ENCODE measurements around the gene TAF9B.
A peak's percentile ranks its signal among the peaks of the same experiment; 100 is the strongest.
"Not testable (repeated sequence)": the region's sequence is repeated elsewhere in the genome, so short reads cannot be mapped to it uniquely, and the experiment has no call there.

Gene TAF9B

GRCh38 chrX:78147002-78147540 is 7.6 kb upstream of the TAF9B start:
- not testable (repeated sequence) for H3K4me3 Mint-ChIP-seq; H3K27ac Mint-ChIP-seq; H3K4me1 Mint-ChIP-seq; DNase-seq; H3K27me3 Mint-ChIP-seq (ENCODE audit: low read depth, poor library complexity); H3K36me3 Mint-ChIP-seq (ENCODE audit: low read depth)
- peaks cover 86% of the 10 kb centered on the region for H3K9me3 Mint-ChIP-seq

GRCh38 chrX:78140206-78140605 is 756 bp upstream of the TAF9B start:
- Mint-ChIP-seq H3K27me3 (ENCODE audit: low read depth, poor library complexity) (no peaks in the 10 kb centered on the region), H3K27ac (no peak overlapping the region), H3K4me3 (peak overlapping the region; percentile 86), H3K4me1 (no peaks in the 10 kb centered on the region), H3K9me3 (peaks cover 41% of the 10 kb centered on the region), H3K36me3 (ENCODE audit: low read depth) (peaks cover 5% of the 10 kb centered on the region)
- TF ChIP-seq CTCF (IDR thresholded peaks at IDR 0.05) = no peak
- no peak for DNase-seq

GRCh38 chrX:78133238-78133960 is 6.1 kb downstream of the TAF9B start:
- H3K27ac Mint-ChIP-seq = no peak overlapping the region
- TF ChIP-seq CTCF (IDR thresholded peaks at IDR 0.05) = no peak
- H3K4me3 Mint-ChIP-seq = no peak overlapping the region
- H3K4me1 Mint-ChIP-seq = no peaks in the 10 kb centered on the region
- DNase-seq = no peak
- H3K27me3 Mint-ChIP-seq (ENCODE audit: low read depth, poor library complexity) = no peaks in the 10 kb centered on the region
- peaks cover 3% of the 10 kb centered on the region for H3K9me3 Mint-ChIP-seq
- peaks cover 26% of the 10 kb centered on the region for H3K36me3 Mint-ChIP-seq (ENCODE audit: low read depth)

- H3K27ac Mint-ChIP-seq = peak overlapping the region; percentile 5
- H3K36me3 Mint-ChIP-seq (ENCODE audit: low read depth) = peaks cover 35% of the 10 kb centered on the region
- TF ChIP-seq CTCF (IDR thresholded peaks at IDR 0.05) = no peak
- no peaks in the 10 kb centered on the region for H3K4me1 Mint-ChIP-seq
- no peaks in the 10 kb centered on the region for H3K9me3 Mint-ChIP-seq
- DNase-seq = no peak
- H3K4me3 Mint-ChIP-seq = no peak overlapping the region
- H3K27me3 Mint-ChIP-seq (ENCODE audit: low read depth, poor library complexity) = no peaks in the 10 kb centered on the region
These were observed 8.3 kb downstream of the TAF9B start for GRCh38 chrX:78131117-78131516.

- peaks cover 38% of the 10 kb centered on the region for H3K36me3 Mint-ChIP-seq (ENCODE audit: low read depth)
- H3K4me3 Mint-ChIP-seq = no peak overlapping the region
- no peak overlapping the region for H3K27ac Mint-ChIP-seq
- no peaks in the 10 kb centered on the region for H3K27me3 Mint-ChIP-seq (ENCODE audit: low read depth, poor library complexity)
- DNase-seq = no peak
- H3K4me1 Mint-ChIP-seq = no peaks in the 10 kb centered on the region
- H3K9me3 Mint-ChIP-seq = no peaks in the 10 kb centered on the region
- no peak for TF ChIP-seq CTCF (IDR thresholded peaks at IDR 0.05)
These were observed 9.1 kb downstream of the TAF9B start for GRCh38 chrX:78130396-78130795.

- Mint-ChIP-seq H3K4me1 (no peaks in the 10 kb centered on the region), H3K27me3 (ENCODE audit: low read depth, poor library complexity) (no peaks in the 10 kb centered on the region), H3K9me3 (peaks cover 4% of the 10 kb centered on the region), H3K4me3 (no peak overlapping the region), H3K27ac (no peak overlapping the region), H3K36me3 (ENCODE audit: low read depth) (peaks cover 39% of the 10 kb centered on the region)
- no peak for TF ChIP-seq CTCF (IDR thresholded peaks at IDR 0.05)
- no peak for DNase-seq
These were observed 9.7 kb downstream of the TAF9B start for GRCh38 chrX:78129714-78130113.

GRCh38 chrX:78125781-78126180 is 13.7 kb downstream of the TAF9B start:
- DNase-seq; H3K4me3 Mint-ChIP-seq; H3K27ac Mint-ChIP-seq; H3K27me3 Mint-ChIP-seq (ENCODE audit: low read depth, poor library complexity); H3K4me1 Mint-ChIP-seq: not testable (repeated sequence)
- peaks cover 28% of the 10 kb centered on the region for H3K9me3 Mint-ChIP-seq
- peaks cover 50% of the 10 kb centered on the region for H3K36me3 Mint-ChIP-seq (ENCODE audit: low read depth)
